Prostate gland (tissue), 2 donors: ENCODE measurements around the gene AK8.

ENCODE experiments used
- POLR2A ChIP-seq: fragments of 450-650 bp; IDR thresholded peaks from one replicate; pipeline ENCODE4 v1.6.1; 2016; ENCODE audit warnings: antibody characterized with exemption, mild to moderate bottlenecking
- TF ChIP-seq, protein P1 (sequence below), 4 experiments: fragments of 200-600 bp in 2 of 4; fragments of 450-650 bp in 2 of 4; sonication (generic) in 2 of 4; IDR thresholded peaks; 1 replicate in 3 of 4; 2 replicates in 1 of 4; pipeline ENCODE4 v1.5.1; 2016 to 2019; ENCODE audit warnings: antibody characterized with exemption in 4 of 4, mild to moderate bottlenecking in 2 of 4, moderate library complexity in 2 of 4

DNA sequence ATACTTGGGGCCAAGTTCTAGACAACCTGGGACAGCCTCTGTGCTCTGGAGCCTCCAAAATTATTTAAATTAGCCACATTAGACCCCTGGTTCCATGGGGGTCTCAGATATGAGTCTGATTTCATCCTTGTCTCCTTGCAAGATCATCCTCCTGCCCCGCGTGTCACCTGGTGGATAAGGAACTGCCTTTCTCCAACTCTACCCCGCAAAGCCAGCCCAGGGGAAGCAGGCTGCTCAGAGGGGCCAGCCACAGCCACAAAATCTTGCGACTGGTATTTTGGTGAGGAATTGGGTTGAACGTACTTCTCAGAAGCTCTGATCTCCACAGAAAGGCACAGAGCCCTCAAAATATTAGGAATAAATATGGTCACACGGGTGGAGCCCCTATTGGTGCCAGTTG lies 101.2 kb downstream of the AK8 start:
- TF ChIP-seq, protein P1, sequence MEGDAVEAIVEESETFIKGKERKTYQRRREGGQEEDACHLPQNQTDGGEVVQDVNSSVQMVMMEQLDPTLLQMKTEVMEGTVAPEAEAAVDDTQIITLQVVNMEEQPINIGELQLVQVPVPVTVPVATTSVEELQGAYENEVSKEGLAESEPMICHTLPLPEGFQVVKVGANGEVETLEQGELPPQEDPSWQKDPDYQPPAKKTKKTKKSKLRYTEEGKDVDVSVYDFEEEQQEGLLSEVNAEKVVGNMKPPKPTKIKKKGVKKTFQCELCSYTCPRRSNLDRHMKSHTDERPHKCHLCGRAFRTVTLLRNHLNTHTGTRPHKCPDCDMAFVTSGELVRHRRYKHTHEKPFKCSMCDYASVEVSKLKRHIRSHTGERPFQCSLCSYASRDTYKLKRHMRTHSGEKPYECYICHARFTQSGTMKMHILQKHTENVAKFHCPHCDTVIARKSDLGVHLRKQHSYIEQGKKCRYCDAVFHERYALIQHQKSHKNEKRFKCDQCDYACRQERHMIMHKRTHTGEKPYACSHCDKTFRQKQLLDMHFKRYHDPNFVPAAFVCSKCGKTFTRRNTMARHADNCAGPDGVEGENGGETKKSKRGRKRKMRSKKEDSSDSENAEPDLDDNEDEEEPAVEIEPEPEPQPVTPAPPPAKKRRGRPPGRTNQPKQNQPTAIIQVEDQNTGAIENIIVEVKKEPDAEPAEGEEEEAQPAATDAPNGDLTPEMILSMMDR (IDR thresholded peaks at IDR 0.05) = no peak
- TF ChIP-seq POLR2A = no peak
